Stimulated activated CD4-positive, alpha-beta T cell treated with anti-CD3 and anti-CD28 coated beads, Interleukin-2, amount 100 ng/mL, for 24 hours (primary cell): ENCODE results near the gene TMPRSS5.

Source experiments
- DNase-seq, 2 donors: peaks; one replicate each; pipeline ENCODE4 v3.0.0-alpha.2; 2020

TMPRSS5 gene

DNA sequence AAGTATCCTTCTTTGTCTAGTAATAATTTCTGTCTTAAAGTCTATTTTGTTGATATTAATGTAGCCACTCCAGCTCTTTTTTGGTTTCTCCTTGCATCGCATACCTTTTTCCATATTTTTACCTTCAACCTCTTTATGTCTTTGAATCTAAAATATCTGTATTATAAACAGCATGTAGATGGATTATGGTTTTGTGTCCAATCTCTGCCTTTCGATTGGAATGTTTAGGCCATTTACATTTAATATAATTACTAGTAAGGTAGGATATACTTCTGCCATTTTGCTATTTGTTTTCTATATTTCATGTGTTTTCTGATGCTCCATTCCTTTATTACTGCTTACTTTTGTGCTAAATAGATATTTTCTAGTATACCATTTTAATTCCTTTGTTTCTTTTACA, 39.5 kb downstream of the TMPRSS5 start:
- no peak for DNase-seq

DNA sequence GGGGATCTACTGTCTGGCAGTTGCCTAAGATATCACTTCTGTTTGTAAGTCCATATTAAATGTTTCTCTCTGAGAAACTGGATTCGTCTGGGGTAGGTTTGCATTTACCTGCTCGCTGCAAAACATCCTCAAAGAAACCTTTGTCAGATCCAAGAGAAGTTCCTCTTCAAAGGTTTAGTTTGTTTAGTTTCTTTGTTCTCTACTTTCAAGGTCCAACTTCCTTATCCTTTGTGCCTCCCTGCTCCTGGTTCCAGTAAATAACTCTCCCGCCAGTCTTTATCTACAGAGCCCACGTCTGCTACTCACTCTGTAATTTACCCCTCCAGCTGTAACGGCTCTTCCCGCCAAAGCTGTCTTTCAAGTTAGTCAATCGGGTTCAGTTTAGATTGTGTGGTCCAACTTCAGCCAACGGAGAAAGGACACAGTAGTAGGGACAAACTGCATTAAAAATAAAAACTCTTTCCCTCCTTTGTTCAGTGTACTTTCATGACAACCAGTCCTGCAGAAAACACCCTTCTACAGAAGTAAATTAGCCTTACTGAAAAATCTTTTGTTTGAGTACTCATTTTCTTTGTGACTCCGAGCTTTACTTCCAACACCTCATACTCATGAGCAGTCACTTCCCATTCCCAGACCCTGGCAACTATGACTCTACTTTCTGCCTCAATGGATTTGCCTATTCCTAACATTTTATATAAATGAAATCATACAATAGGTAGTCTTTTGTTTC, 41.0 kb downstream of the TMPRSS5 start:
- no peak for DNase-seq

- no peak for DNase-seq
Measured at GRCh38 chr11:113664069-113664980, 41.8 kb downstream of the TMPRSS5 start.

DNA sequence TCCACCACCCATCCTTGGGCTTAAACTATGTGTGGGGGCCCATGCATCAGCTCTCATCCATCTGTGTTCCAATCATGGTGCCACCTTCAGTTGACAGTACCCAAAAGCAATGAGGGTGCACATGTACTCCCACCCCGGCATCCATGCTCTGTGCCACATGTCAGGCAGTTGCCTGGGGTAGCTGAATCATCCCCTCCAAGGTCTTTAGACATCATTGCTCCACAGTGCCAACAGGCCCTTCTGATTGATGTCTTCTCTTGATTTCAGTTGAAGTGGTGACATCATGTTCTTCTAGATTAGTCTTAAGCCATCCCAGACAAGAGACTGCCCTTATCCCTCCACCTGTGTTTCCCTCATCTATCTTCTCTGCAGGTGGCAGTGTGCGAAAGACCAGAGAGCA, 42.5 kb downstream of the TMPRSS5 start:
- DNase-seq = no peak

DNA sequence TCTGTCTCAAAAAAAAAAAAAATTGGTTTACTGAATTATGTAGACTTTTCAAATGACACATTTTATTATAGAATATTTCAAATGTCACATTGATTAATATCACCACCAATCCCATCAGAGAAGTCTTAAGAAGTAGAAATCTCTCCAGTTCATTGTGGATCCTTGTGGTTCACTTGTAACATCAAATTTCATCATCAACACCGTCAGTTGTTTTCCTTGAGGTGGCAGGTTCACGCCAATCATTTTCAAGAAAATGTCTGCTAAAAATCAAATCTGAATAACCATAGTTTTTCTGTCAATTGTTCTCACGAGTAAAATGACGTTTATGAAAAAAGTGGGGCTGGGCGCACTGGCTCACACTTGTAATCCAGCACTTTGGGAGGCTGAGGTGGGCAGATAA, 50.3 kb downstream of the TMPRSS5 start:
- DNase-seq = no peak

GRCh38 chr11:113651023-113651422, 55.1 kb downstream of the TMPRSS5 start:
- DNase-seq = no peak

DNA sequence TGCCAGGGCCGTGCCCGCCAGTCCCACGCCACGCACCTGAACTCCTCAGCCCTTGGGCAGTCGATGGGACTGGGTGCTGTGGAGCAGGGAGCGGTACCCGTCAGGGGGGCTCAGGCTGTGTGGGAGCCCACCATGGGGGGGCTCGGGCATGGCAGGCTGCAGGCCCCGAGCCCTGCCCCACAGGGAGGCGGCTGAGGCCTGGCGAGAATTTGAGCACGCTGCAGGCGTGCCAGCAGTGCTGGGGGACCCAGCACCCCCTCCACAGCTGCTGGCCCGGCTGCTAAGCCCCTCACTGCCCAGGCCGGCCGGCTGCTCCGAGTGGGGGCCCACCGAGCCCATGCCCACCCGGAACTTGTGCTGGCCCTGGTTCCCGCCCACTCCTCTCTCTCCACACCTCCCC, 56.8 kb downstream of the TMPRSS5 start:
- no peak for DNase-seq

GRCh38 chr11:113647856-113648255, 58.3 kb downstream of the TMPRSS5 start:
- DNase-seq = no peak

DNA sequence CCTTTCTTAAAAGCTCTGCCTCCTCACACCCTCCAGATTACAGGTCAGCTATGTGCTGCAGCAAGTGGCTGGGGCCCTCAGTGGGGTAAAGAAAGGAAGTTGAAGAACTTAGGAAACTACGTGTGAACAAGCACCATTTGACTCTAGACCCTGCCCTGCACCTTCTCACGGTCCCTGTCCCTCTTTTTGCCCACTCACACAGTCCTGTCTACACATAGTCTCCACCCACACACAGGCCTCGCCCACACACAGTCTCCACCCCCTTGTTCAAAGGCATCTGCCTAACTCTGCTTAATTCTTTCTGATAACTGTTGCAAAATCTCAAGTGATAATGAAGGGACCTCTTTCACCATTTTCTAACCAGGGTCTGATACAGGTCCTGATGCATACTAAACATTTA, 59.0 kb downstream of the TMPRSS5 start:
- no peak for DNase-seq

GRCh38 chr11:113645593-113646349, 60.3 kb downstream of the TMPRSS5 start:
- DNase-seq = no peak

DNA sequence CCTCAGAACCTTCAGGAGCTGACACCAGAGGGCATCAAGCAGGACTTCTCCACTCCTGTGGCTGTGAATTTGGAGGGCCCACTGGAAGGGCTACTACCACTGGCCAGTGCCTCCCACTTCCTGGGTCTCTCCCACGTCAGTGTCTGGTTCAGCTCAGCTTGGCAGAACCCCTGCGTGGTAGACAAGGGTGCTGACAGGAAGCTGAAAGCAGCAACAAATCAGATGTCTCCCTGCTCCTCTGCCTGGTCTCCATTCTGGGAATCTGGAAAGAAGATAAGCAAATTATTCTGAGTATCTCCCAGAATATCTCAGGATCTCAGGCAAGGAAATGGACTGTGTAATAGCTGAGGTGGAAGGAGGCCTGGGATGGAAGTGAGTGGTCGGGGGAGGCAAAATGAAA, 61.5 kb downstream of the TMPRSS5 start:
- no peak for DNase-seq

DNA sequence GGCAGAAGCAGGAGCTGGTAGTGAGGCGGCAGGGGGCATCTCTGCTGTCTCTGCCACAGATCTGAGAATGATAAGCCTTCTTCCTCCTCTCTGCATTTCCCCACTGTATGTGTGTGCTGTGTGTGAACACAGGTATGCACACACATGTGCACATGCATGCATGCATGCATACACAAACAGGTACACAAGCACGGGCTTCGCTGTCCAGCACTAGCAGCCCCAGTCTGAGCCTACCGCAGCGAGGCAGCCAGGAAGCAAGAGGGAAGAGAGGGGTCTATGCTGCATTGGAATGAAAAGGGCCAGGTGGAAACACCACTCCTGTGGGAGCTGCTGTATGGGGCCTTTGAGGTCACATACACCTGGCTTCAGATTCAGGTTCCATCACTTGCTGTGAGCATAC, 62.4 kb downstream of the TMPRSS5 start:
- no peak for DNase-seq

- no peak for DNase-seq
Measured at GRCh38 chr11:113643006-113643585, 63.0 kb downstream of the TMPRSS5 start.

DNA sequence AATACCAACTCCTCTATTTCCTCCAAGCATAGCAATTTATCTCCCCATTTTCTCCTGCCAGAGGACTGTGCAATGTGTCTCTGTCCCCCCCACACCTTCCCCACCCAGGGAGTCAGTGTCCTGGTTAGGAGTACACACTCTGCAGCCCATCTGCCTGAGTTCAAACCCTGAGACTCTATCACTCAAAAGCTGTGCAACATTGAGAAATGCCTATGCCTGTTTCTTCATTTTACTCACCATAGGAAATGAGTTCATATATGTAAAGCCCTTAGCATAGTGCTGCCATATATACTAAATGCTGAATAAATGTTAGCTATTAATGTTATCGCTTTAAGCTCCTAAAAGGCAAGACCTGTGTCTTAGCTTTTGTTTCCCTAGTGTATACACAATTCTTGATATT, 64.0 kb downstream of the TMPRSS5 start:
- DNase-seq = no peak

DNA sequence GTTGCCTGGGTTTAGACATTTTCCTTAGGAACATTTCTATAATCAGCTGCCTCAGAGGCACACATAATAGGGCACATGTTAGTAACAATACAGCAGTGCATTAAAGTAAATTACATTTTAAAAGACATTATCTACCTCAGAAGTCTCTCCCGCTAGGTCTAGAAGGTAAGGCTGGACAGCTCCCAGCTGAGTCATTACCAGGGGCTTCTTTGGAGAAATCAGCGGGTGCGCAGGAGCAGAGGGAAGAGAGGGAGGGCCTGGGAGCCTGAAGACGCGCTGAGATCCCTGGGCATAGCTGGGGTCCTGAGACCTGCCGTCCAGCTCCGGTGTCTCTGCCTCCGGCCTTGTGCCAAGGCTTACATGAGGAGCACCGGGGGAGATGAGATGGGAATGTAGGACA, 67.7 kb downstream of the TMPRSS5 start:
- no peak for DNase-seq

- no peak for DNase-seq
Measured at GRCh38 chr11:113637636-113638035, 68.5 kb downstream of the TMPRSS5 start.
